Ishikawa (cell line): ENCODE measurements around the gene ELMO1.

Source experiments
- CEBPB ChIP-seq: IDR thresholded peaks from 2 replicates; pipeline ENCODE4 v1.6.1; 2012
- CREB1 ChIP-seq: IDR thresholded peaks from 2 replicates; pipeline ENCODE4 v1.6.1; 2012; ENCODE audit warnings: low read depth
- EGR1 ChIP-seq: IDR thresholded peaks from 2 replicates; pipeline ENCODE4 v1.6.1; 2012
- EP300 ChIP-seq: IDR thresholded peaks from 2 replicates; pipeline ENCODE4 v1.6.1; 2012; ENCODE audit warnings: borderline replicate concordance
- FOXM1 ChIP-seq: IDR thresholded peaks from 2 replicates; pipeline ENCODE4 v1.6.1; 2012; ENCODE audit warnings: low read depth, borderline replicate concordance
- NFIC ChIP-seq: IDR thresholded peaks from 2 replicates; pipeline ENCODE4 v1.6.1; 2012
- RAD21 ChIP-seq: IDR thresholded peaks from 2 replicates; pipeline ENCODE4 v1.6.1; 2012; ENCODE audit warnings: low read depth
- REST ChIP-seq: IDR thresholded peaks from 2 replicates; pipeline ENCODE4 v1.6.1; 2012; ENCODE audit warnings: low read depth, mild to moderate bottlenecking
- TAF1 ChIP-seq: IDR thresholded peaks from 2 replicates; pipeline ENCODE4 v1.6.1; 2012; ENCODE audit warnings: low read depth, mild to moderate bottlenecking
- TCF12 ChIP-seq: IDR thresholded peaks from 2 replicates; pipeline ENCODE4 v1.6.1; 2012; ENCODE audit warnings: low read depth
- TEAD4 ChIP-seq: IDR thresholded peaks from 2 replicates; pipeline ENCODE4 v1.6.1; 2012
- USF1 ChIP-seq: IDR thresholded peaks from 2 replicates; pipeline ENCODE4 v1.6.1; 2012
- YY1 ChIP-seq: IDR thresholded peaks from 2 replicates; pipeline ENCODE4 v1.6.1; 2012; ENCODE audit warnings: low read depth
- ZBTB7A ChIP-seq: IDR thresholded peaks from 2 replicates; pipeline ENCODE4 v1.6.1; 2012; ENCODE audit warnings: low read depth
- TF ChIP-seq, protein P1 (sequence below): IDR thresholded peaks from 2 replicates; pipeline ENCODE4 v1.6.1; 2012

ELMO1 gene

DNA sequence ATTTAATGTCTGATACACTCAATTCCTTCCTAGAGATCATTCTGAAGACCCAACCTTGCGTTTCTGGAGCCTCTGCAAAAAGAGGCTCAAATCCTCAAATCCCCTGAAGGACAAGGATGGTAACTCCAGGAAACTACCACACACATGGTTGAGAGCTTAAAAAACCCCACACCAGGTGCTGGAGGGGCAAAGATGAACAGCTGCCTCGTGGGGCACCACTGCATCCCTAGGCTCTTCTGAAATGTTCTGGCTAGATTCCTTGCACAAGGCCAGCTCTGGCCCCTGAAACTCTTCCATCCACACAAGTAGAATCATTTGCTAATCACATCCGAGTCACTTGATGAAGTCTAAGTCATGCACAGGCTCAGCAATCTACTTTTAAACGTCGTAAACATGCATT, 286.6 kb downstream of the ELMO1 start:
- TF ChIP-seq USF1: no peak
- no peak for TF ChIP-seq TCF12
- no peak for TF ChIP-seq CEBPB
- TF ChIP-seq YY1: no peak

- no peak for TF ChIP-seq TEAD4
- TF ChIP-seq TAF1: no peak
- TF ChIP-seq USF1: no peak
- no peak for TF ChIP-seq CEBPB
- TF ChIP-seq, protein P1, sequence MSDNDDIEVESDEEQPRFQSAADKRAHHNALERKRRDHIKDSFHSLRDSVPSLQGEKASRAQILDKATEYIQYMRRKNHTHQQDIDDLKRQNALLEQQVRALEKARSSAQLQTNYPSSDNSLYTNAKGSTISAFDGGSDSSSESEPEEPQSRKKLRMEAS: no peak
- no peak for TF ChIP-seq RAD21
- TF ChIP-seq REST: no peak
- no peak for TF ChIP-seq FOXM1
- no peak for TF ChIP-seq YY1
Observed at GRCh38 chr7:37160656-37161055, 288.0 kb downstream of the ELMO1 start.

DNA sequence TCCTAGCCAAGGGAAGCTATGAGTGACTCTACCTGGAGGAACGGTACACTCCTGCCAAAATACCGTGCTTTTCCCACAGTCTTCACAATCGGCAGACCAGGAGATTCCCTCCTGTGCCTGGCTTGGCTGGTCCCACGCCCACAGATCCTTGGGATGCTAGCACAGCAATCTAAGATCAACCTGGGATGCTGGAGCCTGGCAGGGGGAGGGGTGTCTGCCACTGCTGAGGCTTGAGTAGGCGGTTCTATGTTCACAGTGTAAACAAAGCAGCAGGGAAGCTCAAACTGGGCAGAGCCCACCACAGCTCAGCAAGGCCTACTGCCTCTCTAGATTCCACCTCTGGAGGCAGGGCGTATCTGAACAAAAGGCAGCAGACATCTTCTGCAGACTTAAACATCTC, 295.3 kb downstream of the ELMO1 start:
- no peak for TF ChIP-seq FOXM1
- no peak for TF ChIP-seq CREB1
- TF ChIP-seq RAD21: no peak
- no peak for TF ChIP-seq REST
- no peak for TF ChIP-seq CEBPB
- no peak for TF ChIP-seq NFIC
- TF ChIP-seq TEAD4: no peak
- no peak for TF ChIP-seq USF1

- TF ChIP-seq EGR1 (no peak), CEBPB (no peak)
Observed at GRCh38 chr7:37151741-37152413, 296.8 kb downstream of the ELMO1 start.

DNA sequence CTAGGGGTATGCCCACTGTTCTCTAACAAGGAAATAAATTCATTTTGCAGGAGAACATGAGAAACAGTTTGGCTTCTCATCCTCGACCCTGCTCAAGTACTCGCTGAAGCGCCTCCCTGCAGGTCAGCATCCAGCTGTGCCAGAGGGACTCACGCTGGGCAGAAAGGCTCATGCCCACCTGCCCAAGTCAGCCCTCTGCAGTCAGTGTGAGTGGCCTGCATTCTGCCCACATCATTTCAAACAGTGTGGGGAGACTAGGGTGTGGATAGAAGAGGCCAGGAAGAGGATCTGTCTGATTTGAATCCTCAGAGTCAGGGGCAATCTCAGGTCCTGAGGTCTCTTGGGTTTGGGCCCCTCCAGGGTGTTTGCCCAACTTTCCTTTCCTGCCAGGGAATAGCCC, 297.8 kb downstream of the ELMO1 start:
- TF ChIP-seq USF1: no peak
- TF ChIP-seq, protein P1: no peak
- TF ChIP-seq NFIC: no peak
- TF ChIP-seq EP300: no peak
- no peak for TF ChIP-seq RAD21
- TF ChIP-seq FOXM1: no peak
- TF ChIP-seq YY1: no peak
- no peak for TF ChIP-seq TEAD4
- TF ChIP-seq ZBTB7A: no peak
- no peak for TF ChIP-seq CEBPB
- no peak for TF ChIP-seq TAF1
- TF ChIP-seq TCF12: no peak
- no peak for TF ChIP-seq CREB1
- no peak for TF ChIP-seq EGR1
- TF ChIP-seq REST: no peak
